ENCODE measurements around the gene DPF3. TPM values are rescaled to one million over a fixed set of nuclear protein-coding genes. Genes with fewer than 3 reads are reported as not detected.

DPF3 gene
- total RNA-seq, 1 experiment from 2014 or later, result not detected

DNA sequence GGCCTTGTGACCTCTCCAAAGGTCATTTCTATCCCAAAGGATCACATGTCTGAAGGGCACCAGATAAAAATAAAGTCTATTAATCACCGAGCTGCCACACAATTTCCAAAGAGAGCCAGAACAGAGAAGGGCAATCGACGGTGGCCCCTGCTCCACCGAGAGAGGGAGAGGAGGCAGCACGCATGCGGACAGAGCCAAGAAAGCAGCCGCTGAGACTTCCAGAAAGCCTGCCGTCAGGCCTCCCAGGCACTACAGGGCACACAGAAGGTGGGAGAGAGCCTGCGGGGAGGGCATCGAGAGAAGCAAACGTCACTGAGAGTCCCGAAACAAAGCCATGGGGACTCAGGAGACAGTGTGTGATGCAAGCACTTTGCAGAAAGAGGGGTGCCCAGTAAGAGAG, 182.0 kb downstream of the DPF3 start:
- Histone ChIP-seq H3K27me3 (ENCODE audit: control insufficient read depth, insufficient read depth, low read length) (no peaks in the 10 kb centered on the region; the same call in 1 of the 2 replicates), H3K9me3 (ENCODE audit: control insufficient read depth, insufficient read depth, low read depth, low read length) (no peaks in the 10 kb centered on the region), H3K4me3 (ENCODE audit: low read depth in 2 of 2, low read length in 2 of 2) (no peak overlapping the region), H3K36me3 (ENCODE audit: control insufficient read depth, insufficient read depth, low read length) (no peaks in the 10 kb centered on the region), H3K4me1 (ENCODE audit: control insufficient read depth, insufficient read depth, low read length) (no peaks in the 10 kb centered on the region), H3K27ac (ENCODE audit: low read length) (no peak overlapping the region)
- in situ Hi-C loops (cut with HindIII; ENCODE audit: low pct_unique_long_range_greater_than_20kb, low sequenced_read_pairs) (no loop called here), intact Hi-C loops (cut with micrococcal nuclease; ENCODE audit: unreplicated experiment) (no loop called here)
- ChIA-PET POLR2A (no interaction called here), CTCF (no interaction called here)
- DNase-seq (ENCODE audit: low read depth, low spot score), result no peak
- ATAC-seq, result no peak
- TF ChIP-seq SIN3A (IDR thresholded peaks at IDR 0.05; ENCODE audit: borderline replicate concordance, insufficient read depth, low read depth, low read length), result no peak
- no TSS peak for BruUV-seq (replicated peaks)

DNA sequence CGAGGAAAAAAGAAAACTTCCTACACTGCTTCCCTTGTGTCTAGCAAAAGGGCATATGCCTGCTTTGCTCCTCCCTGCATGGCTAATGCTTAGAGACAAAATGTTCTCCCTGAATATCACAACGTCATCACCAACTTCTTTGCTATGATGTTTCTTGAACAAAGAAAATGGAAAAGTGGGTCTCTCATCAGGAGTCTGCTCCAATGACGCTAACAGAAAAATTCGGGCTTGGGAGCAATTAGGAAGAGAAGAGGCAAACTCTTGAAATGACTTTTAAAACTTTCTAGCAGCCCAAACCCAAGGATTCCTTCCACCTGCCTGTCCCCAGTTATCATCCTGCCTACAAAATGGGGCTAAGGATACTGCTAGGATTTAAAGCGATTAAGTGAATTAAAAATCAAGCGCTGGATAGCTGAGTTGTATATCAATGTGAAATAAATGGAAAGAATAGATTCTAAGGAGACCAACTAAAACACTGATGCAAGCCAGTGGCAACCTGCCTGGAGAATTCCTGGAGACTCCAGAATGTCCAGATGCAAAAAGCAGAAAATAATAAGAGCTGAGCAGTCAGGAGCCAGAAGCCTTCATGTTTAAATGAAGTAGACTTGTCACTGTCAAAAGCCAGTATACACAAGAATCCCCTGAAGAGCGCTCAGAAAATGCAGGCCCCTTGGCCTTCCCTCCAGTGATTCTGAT, 183.8 kb downstream of the DPF3 start:
- Histone ChIP-seq H3K9me3 (ENCODE audit: control insufficient read depth, insufficient read depth, low read depth, low read length) (no peaks in the 10 kb centered on the region), H3K4me1 (ENCODE audit: control insufficient read depth, insufficient read depth, low read length) (no peaks in the 10 kb centered on the region), H3K27ac (ENCODE audit: low read length) (no peak overlapping the region), H3K36me3 (ENCODE audit: control insufficient read depth, insufficient read depth, low read length) (no peaks in the 10 kb centered on the region), H3K27me3 (ENCODE audit: control insufficient read depth, insufficient read depth, low read length) (no peaks in the 10 kb centered on the region; the same call in 1 of the 2 replicates), H3K4me3 (ENCODE audit: low read depth in 2 of 2, low read length in 2 of 2) (no peak overlapping the region)
- ATAC-seq, result no peak
- in situ Hi-C loops (cut with HindIII; ENCODE audit: low pct_unique_long_range_greater_than_20kb, low sequenced_read_pairs) (no loop called here), intact Hi-C loops (cut with micrococcal nuclease; ENCODE audit: unreplicated experiment) (no loop called here)
- ChIA-PET CTCF (no interaction called here), POLR2A (no interaction called here)
- TF ChIP-seq SIN3A (IDR thresholded peaks at IDR 0.05; ENCODE audit: borderline replicate concordance, insufficient read depth, low read depth, low read length) (no peak), TCF7L2 (IDR thresholded peaks at IDR 0.05; ENCODE audit: low read depth, low read length) (no peak), POLR2AphosphoS5 (IDR thresholded peaks at IDR 0.05; ENCODE audit: low read depth, low read length) (no peak)
- TF ChIP-seq, protein P1, sequence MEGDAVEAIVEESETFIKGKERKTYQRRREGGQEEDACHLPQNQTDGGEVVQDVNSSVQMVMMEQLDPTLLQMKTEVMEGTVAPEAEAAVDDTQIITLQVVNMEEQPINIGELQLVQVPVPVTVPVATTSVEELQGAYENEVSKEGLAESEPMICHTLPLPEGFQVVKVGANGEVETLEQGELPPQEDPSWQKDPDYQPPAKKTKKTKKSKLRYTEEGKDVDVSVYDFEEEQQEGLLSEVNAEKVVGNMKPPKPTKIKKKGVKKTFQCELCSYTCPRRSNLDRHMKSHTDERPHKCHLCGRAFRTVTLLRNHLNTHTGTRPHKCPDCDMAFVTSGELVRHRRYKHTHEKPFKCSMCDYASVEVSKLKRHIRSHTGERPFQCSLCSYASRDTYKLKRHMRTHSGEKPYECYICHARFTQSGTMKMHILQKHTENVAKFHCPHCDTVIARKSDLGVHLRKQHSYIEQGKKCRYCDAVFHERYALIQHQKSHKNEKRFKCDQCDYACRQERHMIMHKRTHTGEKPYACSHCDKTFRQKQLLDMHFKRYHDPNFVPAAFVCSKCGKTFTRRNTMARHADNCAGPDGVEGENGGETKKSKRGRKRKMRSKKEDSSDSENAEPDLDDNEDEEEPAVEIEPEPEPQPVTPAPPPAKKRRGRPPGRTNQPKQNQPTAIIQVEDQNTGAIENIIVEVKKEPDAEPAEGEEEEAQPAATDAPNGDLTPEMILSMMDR (IDR thresholded peaks at IDR 0.05), result no peak
- TF ChIP-seq, protein P2, sequence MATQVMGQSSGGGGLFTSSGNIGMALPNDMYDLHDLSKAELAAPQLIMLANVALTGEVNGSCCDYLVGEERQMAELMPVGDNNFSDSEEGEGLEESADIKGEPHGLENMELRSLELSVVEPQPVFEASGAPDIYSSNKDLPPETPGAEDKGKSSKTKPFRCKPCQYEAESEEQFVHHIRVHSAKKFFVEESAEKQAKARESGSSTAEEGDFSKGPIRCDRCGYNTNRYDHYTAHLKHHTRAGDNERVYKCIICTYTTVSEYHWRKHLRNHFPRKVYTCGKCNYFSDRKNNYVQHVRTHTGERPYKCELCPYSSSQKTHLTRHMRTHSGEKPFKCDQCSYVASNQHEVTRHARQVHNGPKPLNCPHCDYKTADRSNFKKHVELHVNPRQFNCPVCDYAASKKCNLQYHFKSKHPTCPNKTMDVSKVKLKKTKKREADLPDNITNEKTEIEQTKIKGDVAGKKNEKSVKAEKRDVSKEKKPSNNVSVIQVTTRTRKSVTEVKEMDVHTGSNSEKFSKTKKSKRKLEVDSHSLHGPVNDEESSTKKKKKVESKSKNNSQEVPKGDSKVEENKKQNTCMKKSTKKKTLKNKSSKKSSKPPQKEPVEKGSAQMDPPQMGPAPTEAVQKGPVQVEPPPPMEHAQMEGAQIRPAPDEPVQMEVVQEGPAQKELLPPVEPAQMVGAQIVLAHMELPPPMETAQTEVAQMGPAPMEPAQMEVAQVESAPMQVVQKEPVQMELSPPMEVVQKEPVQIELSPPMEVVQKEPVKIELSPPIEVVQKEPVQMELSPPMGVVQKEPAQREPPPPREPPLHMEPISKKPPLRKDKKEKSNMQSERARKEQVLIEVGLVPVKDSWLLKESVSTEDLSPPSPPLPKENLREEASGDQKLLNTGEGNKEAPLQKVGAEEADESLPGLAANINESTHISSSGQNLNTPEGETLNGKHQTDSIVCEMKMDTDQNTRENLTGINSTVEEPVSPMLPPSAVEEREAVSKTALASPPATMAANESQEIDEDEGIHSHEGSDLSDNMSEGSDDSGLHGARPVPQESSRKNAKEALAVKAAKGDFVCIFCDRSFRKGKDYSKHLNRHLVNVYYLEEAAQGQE (IDR thresholded peaks at IDR 0.05; ENCODE audit: insufficient read depth in 1 of 2, low read depth in 2 of 2, low read length in 1 of 2), result no peak
- BruUV-seq (replicated peaks), result no TSS peak
- no peak for DNase-seq (ENCODE audit: low read depth, low spot score)

DNA sequence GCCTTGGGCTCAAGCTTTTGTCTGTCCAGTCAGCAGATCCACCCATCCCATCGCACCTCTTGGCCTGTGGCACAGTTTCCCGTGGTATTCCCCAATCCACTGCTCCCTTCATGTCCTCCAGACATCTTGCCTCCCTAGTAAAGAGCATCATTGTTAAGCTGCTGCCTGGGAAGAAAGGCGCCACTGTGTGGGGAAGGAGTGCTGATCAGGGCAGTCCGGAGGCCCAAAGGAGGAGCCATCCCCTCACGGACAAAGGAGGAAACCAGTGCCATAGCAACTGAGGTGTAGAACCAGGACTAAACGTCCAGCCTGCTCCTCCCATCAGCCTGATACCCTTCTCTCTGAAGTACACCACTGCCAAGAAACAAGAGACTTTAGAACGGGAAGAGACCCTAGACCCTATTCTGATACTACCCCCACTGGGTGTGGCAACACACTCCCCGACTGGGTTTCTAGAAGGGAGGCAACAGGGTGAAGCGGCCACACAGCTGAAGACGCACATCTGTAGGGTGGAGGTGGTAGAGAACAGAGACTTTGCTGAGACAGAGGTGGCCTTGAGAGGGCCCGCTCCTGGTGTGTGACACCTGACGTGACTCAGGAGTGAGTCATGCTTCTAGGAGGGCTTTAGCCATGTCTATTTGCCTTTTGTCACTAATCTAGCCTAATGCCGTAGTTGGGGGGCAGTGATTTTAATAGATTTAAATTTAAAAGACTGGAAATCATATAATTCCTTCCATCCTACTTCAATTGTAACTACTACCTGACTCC, 185.0 kb downstream of the DPF3 start:
- POLR2A ChIA-PET, result no interaction called here
- intact Hi-C loops (cut with micrococcal nuclease; ENCODE audit: unreplicated experiment), result no loop called here

More for the DNA sequence above, 185.0 kb downstream of the DPF3 start:
- no peaks in the 10 kb centered on the region for H3K36me3 ChIP-seq (ENCODE audit: control insufficient read depth, insufficient read depth, low read length)
- H3K27ac ChIP-seq (ENCODE audit: low read length), result no peak overlapping the region
- ATAC-seq (no peak), DNase-seq (ENCODE audit: low read depth, low spot score) (no peak)
- no peak for TF ChIP-seq TCF7L2 (IDR thresholded peaks at IDR 0.05; ENCODE audit: low read depth, low read length)
- TF ChIP-seq SIN3A (IDR thresholded peaks at IDR 0.05; ENCODE audit: borderline replicate concordance, insufficient read depth, low read depth, low read length), result no peak
- TF ChIP-seq POLR2AphosphoS5 (IDR thresholded peaks at IDR 0.05; ENCODE audit: low read depth, low read length), result no peak
- no peaks in the 10 kb centered on the region for H3K4me1 ChIP-seq (ENCODE audit: control insufficient read depth, insufficient read depth, low read length)
- no peak overlapping the region for H3K4me3 ChIP-seq (ENCODE audit: low read depth in 2 of 2, low read length in 2 of 2)
- H3K27me3 ChIP-seq (ENCODE audit: control insufficient read depth, insufficient read depth, low read length), result no peaks in the 10 kb centered on the region; the same call in 1 of the 2 replicates
- CTCF ChIA-PET, result no interaction called here
- no peaks in the 10 kb centered on the region for H3K9me3 ChIP-seq (ENCODE audit: control insufficient read depth, insufficient read depth, low read depth, low read length)
- BruUV-seq (replicated peaks), result no TSS peak
- in situ Hi-C loops (cut with HindIII; ENCODE audit: low pct_unique_long_range_greater_than_20kb, low sequenced_read_pairs), result no loop called here
